ENCODE results near the gene NOXRED1. TPM values are rescaled to one million over a fixed set of nuclear protein-coding genes. Genes with fewer than 3 reads are reported as not detected.

The NOXRED1 gene
- total RNA-seq = 1.5 TPM in 2 replicates
- 0.40 TPM for total RNA-seq (2013)
- 0.42 and 0.61 TPM in 2 replicates for polyA plus RNA-seq
- polyA minus RNA-seq = 0.17 and 0.29 TPM in 2 replicates

DNA sequence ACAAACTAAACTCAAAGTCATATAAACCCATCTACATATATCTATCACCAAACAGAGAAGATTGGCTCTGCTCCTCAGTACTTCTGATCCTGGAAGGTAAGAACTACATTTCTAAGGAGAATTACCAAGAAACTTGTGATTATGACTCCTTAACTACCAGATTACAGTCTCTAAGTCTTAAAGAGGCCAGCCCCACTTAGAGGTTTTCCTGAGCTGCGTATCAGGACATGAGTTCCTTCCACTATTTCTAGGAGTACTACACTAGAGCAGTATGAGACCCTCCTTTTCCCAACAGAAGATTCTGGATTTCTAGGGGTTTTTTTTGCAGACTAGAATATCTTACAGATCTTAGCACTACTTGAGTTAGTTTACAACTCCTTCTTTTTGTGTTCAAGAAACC lies at the start of gene NOXRED1:
Gene NOXRED1, minus strand, starts transcription at position 101 of the 400 bp plus-strand sequence. CDS start 634 bp downstream, outside the sequence.
- Histone ChIP-seq H3K4me3 (ENCODE audit: control extremely low read depth in 1 of 5, extremely low read depth in 1 of 5, insufficient read depth in 1 of 5, low read depth in 2 of 5, low read length in 4 of 5) (no peak within 1 kb of the TSS), H3K9me3 (ENCODE audit: control extremely low read depth in 1 of 3, control insufficient read depth in 2 of 3, insufficient read depth in 1 of 3, low read length in 2 of 3) (peaks cover 0 to 14% (median 12%) of the 10 kb centered on the region in 3 donors), H3K4me2 (replicated peaks; ENCODE audit: low read depth, low read length, poor library complexity, severe bottlenecking) (no peak within 1 kb of the TSS), H3K27ac (ENCODE audit: low read length in 2 of 2) (no peak within 1 kb of the TSS), H3K27me3 (replicated peaks in 1 of 4; ENCODE audit: control extremely low read depth in 1 of 4, control insufficient read depth in 3 of 4, insufficient read depth in 4 of 4, low read length in 3 of 4) (no peaks in the 10 kb centered on the region), H2AFZ (ENCODE audit: insufficient read depth, low read depth, low read length, poor library complexity, severe bottlenecking) (no peak within 1 kb of the TSS), H3K79me2 (ENCODE audit: control insufficient read depth, insufficient read depth, low read length) (no peaks in the 10 kb centered on the region), H3K4me1 (ENCODE audit: control insufficient read depth in 2 of 2, insufficient read depth in 2 of 2, low read length in 2 of 2) (no peaks in the 10 kb centered on the region), H3K9ac (ENCODE audit: low read length) (no peak within 1 kb of the TSS), H3K36me3 (replicated peaks in 1 of 2; ENCODE audit: control extremely low read depth in 1 of 2, control insufficient read depth in 1 of 2, extremely low read depth in 1 of 2, insufficient read depth in 2 of 2, low read length in 1 of 2) (peaks cover 6 to 54% of the 10 kb centered on the region in 2 experiments), H4K20me1 (ENCODE audit: control insufficient read depth, insufficient read depth, low read length, poor library complexity, severe bottlenecking) (no peaks in the 10 kb centered on the region)
- CTCF ChIA-PET = no interaction called here
- H3K4me1 Mint-ChIP-seq = no peaks in the 10 kb centered on the region
- no peak for DNase-seq
- no peak within 1 kb of the TSS for H3K4me3 Mint-ChIP-seq
- POLR2A ChIA-PET = no interaction called here
- WGBS (ENCODE audit: insufficient coverage) = 100% methylated on average over 1 of the region's 1 CpG
- no peak within 1 kb of the TSS for H3K27ac Mint-ChIP-seq
- ATAC-seq (ENCODE audit: low read depth) = no peak
- H3K27me3 Mint-ChIP-seq = no peaks in the 10 kb centered on the region
- TF ChIP-seq CTCF (IDR thresholded peaks at IDR 0.05) = no peak
- TF ChIP-seq EZH2 (IDR thresholded peaks at IDR 0.05; ENCODE audit: borderline replicate concordance, insufficient read depth, low read depth, low read length, poor library complexity, severe bottlenecking) = no peak
- intact Hi-C loops (cut with micrococcal nuclease) = no loop called here
- peaks cover 7% of the 10 kb centered on the region for H3K9me3 Mint-ChIP-seq (ENCODE audit: insufficient read depth)

- DNase-seq = no peak
- ATAC-seq (ENCODE audit: low read depth) = no peak
- Mint-ChIP-seq H3K27ac (no peak overlapping the region), H3K4me3 (no peak overlapping the region), H3K27me3 (no peaks in the 10 kb centered on the region), H3K9me3 (ENCODE audit: insufficient read depth) (no peaks in the 10 kb centered on the region), H3K4me1 (no peaks in the 10 kb centered on the region)
- Histone ChIP-seq H3K36me3 (replicated peaks in 1 of 2; ENCODE audit: control extremely low read depth in 1 of 2, control insufficient read depth in 1 of 2, extremely low read depth in 1 of 2, insufficient read depth in 2 of 2, low read length in 1 of 2) (peaks cover 0 to 41% of the 10 kb centered on the region in 2 experiments), H3K9me3 (ENCODE audit: control extremely low read depth in 1 of 3, control insufficient read depth in 2 of 3, insufficient read depth in 1 of 3, low read length in 2 of 3) (no peaks in the 10 kb centered on the region), H3K79me2 (ENCODE audit: control insufficient read depth, insufficient read depth, low read length) (no peaks in the 10 kb centered on the region), H2AFZ (ENCODE audit: insufficient read depth, low read depth, low read length, poor library complexity, severe bottlenecking) (no peak overlapping the region), H3K9ac (ENCODE audit: low read length) (no peak overlapping the region), H3K27ac (ENCODE audit: low read length in 2 of 2) (no peak overlapping the region), H3K4me3 (ENCODE audit: control extremely low read depth in 1 of 5, extremely low read depth in 1 of 5, insufficient read depth in 1 of 5, low read depth in 2 of 5, low read length in 4 of 5) (no peak overlapping the region), H3K4me2 (replicated peaks; ENCODE audit: low read depth, low read length, poor library complexity, severe bottlenecking) (no peak overlapping the region), H3K4me1 (ENCODE audit: control insufficient read depth in 2 of 2, insufficient read depth in 2 of 2, low read length in 2 of 2) (no peaks in the 10 kb centered on the region), H4K20me1 (ENCODE audit: control insufficient read depth, insufficient read depth, low read length, poor library complexity, severe bottlenecking) (peaks cover 4% of the 10 kb centered on the region), H3K27me3 (replicated peaks in 1 of 4; ENCODE audit: control extremely low read depth in 1 of 4, control insufficient read depth in 3 of 4, insufficient read depth in 4 of 4, low read length in 3 of 4) (no peaks in the 10 kb centered on the region)
- ChIA-PET CTCF (no interaction called here), POLR2A (no interaction called here)
- TF ChIP-seq EZH2 (IDR thresholded peaks at IDR 0.05; ENCODE audit: borderline replicate concordance, insufficient read depth, low read depth, low read length, poor library complexity, severe bottlenecking) (no peak), CTCF (IDR thresholded peaks at IDR 0.05) (no peak)
- WGBS (ENCODE audit: insufficient coverage) = 89% methylated on average over 4 of the region's 5 CpGs
- intact Hi-C loops (cut with micrococcal nuclease) = no loop called here
Observed at GRCh38 chr14:77470224-77470870, 47.0 kb upstream of the NOXRED1 start.

All from B cell (primary cell).